Activated CD4-positive, alpha-beta T cell treated with anti-CD3 and anti-CD28 coated beads, Interleukin-2, amount 50 U/mL, for 48 hours (primary cell): ENCODE data around the gene SLC25A44.
"Not testable (repeated sequence)": the region's sequence is repeated elsewhere in the genome, so short reads cannot be mapped to it uniquely, and the experiment has no call there.

Source experiments
- DNase-seq, 2 experiments: peaks; one replicate each; pipeline ENCODE4 v3.0.0-alpha.2; 2020

Gene SLC25A44

GRCh38 chr1:156164125-156164831, 29.6 kb upstream of the SLC25A44 start:
- DNase-seq, result no peak

- no peak for DNase-seq
Observed at GRCh38 chr1:156165083-156165482, 28.8 kb upstream of the SLC25A44 start.

GRCh38 chr1:156167536-156167935, 26.4 kb upstream of the SLC25A44 start:
- DNase-seq, result no peak

- DNase-seq, result no peak
Observed at GRCh38 chr1:156172696-156173470, 21.0 kb upstream of the SLC25A44 start.

- DNase-seq, result no peak
Observed at GRCh38 chr1:156176610-156177210, 17.2 kb upstream of the SLC25A44 start.

- DNase-seq, result no peak
Observed at GRCh38 chr1:156177919-156178654, 15.8 kb upstream of the SLC25A44 start.

GRCh38 chr1:156180471-156180870, 13.4 kb upstream of the SLC25A44 start:
- no peak for DNase-seq

GRCh38 chr1:156181391-156181924, 12.4 kb upstream of the SLC25A44 start:
- not testable (repeated sequence) for DNase-seq

- DNase-seq, result not testable (repeated sequence)
Observed at GRCh38 chr1:156182010-156182779, 11.7 kb upstream of the SLC25A44 start.

- not testable (repeated sequence) for DNase-seq
Observed at GRCh38 chr1:156186347-156187177, 7.3 kb upstream of the SLC25A44 start.

- DNase-seq, result not testable (repeated sequence)
Observed at GRCh38 chr1:156190265-156190664, 3.6 kb upstream of the SLC25A44 start.

GRCh38 chr1:156191292-156191964, 2.5 kb upstream of the SLC25A44 start:
- no peak for DNase-seq

- no peak for DNase-seq
Observed at GRCh38 chr1:156193208-156193487, 756 bp upstream of the SLC25A44 start.

GRCh38 chr1:156194300-156194652, 372 bp downstream of the SLC25A44 start:
- no peak for DNase-seq

- DNase-seq, result no peak
Observed at GRCh38 chr1:156195853-156196252, 1.9 kb downstream of the SLC25A44 start.

GRCh38 chr1:156196445-156196844, 2.5 kb downstream of the SLC25A44 start:
- no peak for DNase-seq

- peak; percentile 44 to 58 for DNase-seq
Observed at GRCh38 chr1:156198831-156199349, 5.0 kb downstream of the SLC25A44 start.

- no peak for DNase-seq
Observed at GRCh38 chr1:156200044-156200443, 6.1 kb downstream of the SLC25A44 start.

- no peak for DNase-seq
Observed at GRCh38 chr1:156203331-156203730, 9.4 kb downstream of the SLC25A44 start.

- DNase-seq, result no peak
Observed at GRCh38 chr1:156204686-156205085, 10.8 kb downstream of the SLC25A44 start.

GRCh38 chr1:156211243-156211642, 17.3 kb downstream of the SLC25A44 start:
- DNase-seq, result no peak
